Body of pancreas (tissue), 4 donors: ENCODE data around the gene CCNY. TPM values are rescaled to one million over a fixed set of nuclear protein-coding genes. Genes with fewer than 3 reads are reported as not detected.
"Not testable (repeated sequence)": the region's sequence is repeated elsewhere in the genome, so short reads cannot be mapped to it uniquely, and the experiment has no call there.

Experiments
- ATAC-seq: fragments of 150-250 bp; one replicate; pipeline ENCODE4 v1.9.1; 2016
- DNase-seq, 4 donors: peaks; one replicate each; pipeline ENCODE4 v3.0.0-alpha.2; 2019
- H3K27ac ChIP-seq, 4 donors: fragments of 200-600 bp; sonication (generic); 1 replicate in 3 of 4; 2 replicates in 1 of 4; pipeline versions ENCODE4 v1.5.1 to v1.6.1; 2016 to 2019; ENCODE audit warnings: mild to moderate bottlenecking in 1 of 4, mixed read lengths in 1 of 4, moderate library complexity in 1 of 4
- H3K27me3 ChIP-seq, 2 donors: fragments of 200-600 bp; sonication (generic); one replicate each; pipeline ENCODE4 v1.6.0; 2016; ENCODE audit warnings: mild to moderate bottlenecking in 1 of 2
- H3K36me3 ChIP-seq, 2 donors: fragments of 200-600 bp; sonication (generic); replicated peaks in 1 of 2; 2 replicates each; pipeline ENCODE4 v1.5.1; 2016; ENCODE audit warnings: low read depth in 2 of 2; ENCODE audit not compliant: insufficient read depth in 1 of 2
- H3K4me1 ChIP-seq: fragments of 200-600 bp; sonication (generic); one replicate; pipeline ENCODE4 v1.6.0; 2016
- H3K4me3 ChIP-seq, 2 donors: fragments of 200-600 bp; sonication (generic); 1 replicate in 1 of 2; 2 replicates in 1 of 2; pipeline ENCODE4 v1.5.1; 2016 to 2019
- H3K9me3 ChIP-seq, 3 donors: fragments of 200-600 bp; sonication (generic); 1 replicate in 2 of 3; 2 replicates in 1 of 3; pipeline ENCODE4 v1.5.1; 2016
- POLR2A ChIP-seq, 3 donors: fragments of 450-650 bp; IDR thresholded peaks; one replicate each; pipeline ENCODE4 v1.6.1; 2016; ENCODE audit warnings: antibody characterized with exemption in 3 of 3, mild to moderate bottlenecking in 2 of 3
- WGBS, 2 donors: methylation state at CpG; one replicate each; pipeline ENCODE4 v1.1.5; 2017; 5-methylcytosine and 5-hydroxymethylcytosine counted together
- intact Hi-C: fragments of 100-400 bp; cut with DNase I; formaldehyde crosslinking; loops from one replicate; pipeline ENCODE4 v1.15.1; 2023
- total RNA-seq, 2 donors: library from RNA; depleted of rRNA; stranded (reverse); fragments of >200 nt; gene quantifications; one replicate each; pipeline ENCODE4 v1.1.0, GENCODE V29; 2016
- TF ChIP-seq, protein P1 (sequence below), 7 experiments: fragments of 450-650 bp in 4 of 7; fragments of 200-600 bp in 3 of 7; sonication (generic) in 3 of 7; IDR thresholded peaks; one replicate each; pipeline ENCODE4 v1.5.1; 2016 to 2019; ENCODE audit warnings: antibody characterized with exemption in 7 of 7

CCNY gene
- total RNA-seq, 2 donors from 2014 or later = 9.6 to 18.9 TPM

DNA sequence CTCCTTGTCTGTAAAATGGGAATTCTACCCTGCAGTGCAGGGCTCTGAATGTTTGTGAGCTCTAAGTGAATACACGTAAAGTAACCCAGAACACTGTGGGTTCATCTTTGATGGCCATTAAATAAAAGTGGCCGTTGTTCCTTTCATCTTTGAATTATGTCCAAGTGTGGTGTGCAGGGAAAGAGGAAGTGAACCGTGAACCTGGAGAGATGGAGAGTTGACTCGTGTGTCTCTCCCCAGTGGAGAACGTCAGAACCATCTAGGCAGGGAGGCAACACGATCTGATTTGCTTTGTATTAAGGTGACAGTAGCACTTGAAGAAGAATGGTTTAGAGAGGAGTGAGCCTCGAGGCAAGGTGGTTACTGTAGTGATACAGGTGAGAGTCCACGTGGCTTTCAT is 175.3 kb downstream of the CCNY start:
- Histone ChIP-seq H3K36me3 (no peaks in the 10 kb centered on the region), H3K4me3 (no peak overlapping the region), H3K4me1 (no peaks in the 10 kb centered on the region), H3K9me3 (no peaks in the 10 kb centered on the region), H3K27ac (no peak overlapping the region), H3K27me3 (no peaks in the 10 kb centered on the region)
- WGBS, 2 donors = 82 to 86% methylated on average over 8 of the region's 8 CpGs
- intact Hi-C loops = no loop called here
- DNase-seq (no peak), ATAC-seq (no peak)
- TF ChIP-seq, protein P1, sequence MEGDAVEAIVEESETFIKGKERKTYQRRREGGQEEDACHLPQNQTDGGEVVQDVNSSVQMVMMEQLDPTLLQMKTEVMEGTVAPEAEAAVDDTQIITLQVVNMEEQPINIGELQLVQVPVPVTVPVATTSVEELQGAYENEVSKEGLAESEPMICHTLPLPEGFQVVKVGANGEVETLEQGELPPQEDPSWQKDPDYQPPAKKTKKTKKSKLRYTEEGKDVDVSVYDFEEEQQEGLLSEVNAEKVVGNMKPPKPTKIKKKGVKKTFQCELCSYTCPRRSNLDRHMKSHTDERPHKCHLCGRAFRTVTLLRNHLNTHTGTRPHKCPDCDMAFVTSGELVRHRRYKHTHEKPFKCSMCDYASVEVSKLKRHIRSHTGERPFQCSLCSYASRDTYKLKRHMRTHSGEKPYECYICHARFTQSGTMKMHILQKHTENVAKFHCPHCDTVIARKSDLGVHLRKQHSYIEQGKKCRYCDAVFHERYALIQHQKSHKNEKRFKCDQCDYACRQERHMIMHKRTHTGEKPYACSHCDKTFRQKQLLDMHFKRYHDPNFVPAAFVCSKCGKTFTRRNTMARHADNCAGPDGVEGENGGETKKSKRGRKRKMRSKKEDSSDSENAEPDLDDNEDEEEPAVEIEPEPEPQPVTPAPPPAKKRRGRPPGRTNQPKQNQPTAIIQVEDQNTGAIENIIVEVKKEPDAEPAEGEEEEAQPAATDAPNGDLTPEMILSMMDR (IDR thresholded peaks at IDR 0.05) = no peak
- TF ChIP-seq POLR2A (IDR thresholded peaks at IDR 0.05) = no peak

DNA sequence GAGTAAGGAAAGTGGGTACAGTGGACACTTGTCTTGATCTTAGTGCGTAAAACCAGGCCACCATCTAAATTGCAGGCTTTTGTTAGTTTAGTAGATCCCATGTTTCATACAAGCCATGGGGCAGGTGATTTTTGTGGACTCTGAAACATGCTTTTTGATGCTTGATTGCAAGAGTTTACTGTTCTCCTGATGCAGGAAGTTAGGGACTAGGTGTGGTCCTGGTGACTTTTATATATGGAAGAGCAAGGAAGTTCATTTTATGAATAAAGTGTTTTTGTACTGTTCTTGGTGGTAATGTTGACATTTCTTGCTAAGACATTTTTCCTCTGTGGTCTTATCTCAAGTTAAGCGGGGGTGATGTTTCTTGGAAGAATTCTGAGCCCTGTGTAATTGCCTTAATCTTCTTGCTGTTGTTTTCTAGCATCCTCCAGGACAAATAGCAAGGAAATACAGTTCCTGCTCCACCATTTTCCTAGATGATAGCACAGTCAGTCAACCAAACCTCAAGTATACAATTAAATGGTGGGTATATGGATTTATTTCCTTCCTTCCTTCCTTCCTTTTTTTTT is 179.9 kb downstream of the CCNY start:
- H3K27me3 ChIP-seq = no peaks in the 10 kb centered on the region
- no peaks in the 10 kb centered on the region for H3K4me1 ChIP-seq
- intact Hi-C loops = no loop called here
- DNase-seq = no peak
- H3K36me3 ChIP-seq = no peaks in the 10 kb centered on the region
- 86 to 92% methylated on average over 2 of the region's 2 CpGs for WGBS, 2 donors
- no peaks in the 10 kb centered on the region for H3K9me3 ChIP-seq
- no peak overlapping the region for H3K4me3 ChIP-seq
- ATAC-seq = no peak
- no peak overlapping the region for H3K27ac ChIP-seq
- TF ChIP-seq, protein P1 (IDR thresholded peaks at IDR 0.05) = no peak
- no peak for TF ChIP-seq POLR2A (IDR thresholded peaks at IDR 0.05)

DNA sequence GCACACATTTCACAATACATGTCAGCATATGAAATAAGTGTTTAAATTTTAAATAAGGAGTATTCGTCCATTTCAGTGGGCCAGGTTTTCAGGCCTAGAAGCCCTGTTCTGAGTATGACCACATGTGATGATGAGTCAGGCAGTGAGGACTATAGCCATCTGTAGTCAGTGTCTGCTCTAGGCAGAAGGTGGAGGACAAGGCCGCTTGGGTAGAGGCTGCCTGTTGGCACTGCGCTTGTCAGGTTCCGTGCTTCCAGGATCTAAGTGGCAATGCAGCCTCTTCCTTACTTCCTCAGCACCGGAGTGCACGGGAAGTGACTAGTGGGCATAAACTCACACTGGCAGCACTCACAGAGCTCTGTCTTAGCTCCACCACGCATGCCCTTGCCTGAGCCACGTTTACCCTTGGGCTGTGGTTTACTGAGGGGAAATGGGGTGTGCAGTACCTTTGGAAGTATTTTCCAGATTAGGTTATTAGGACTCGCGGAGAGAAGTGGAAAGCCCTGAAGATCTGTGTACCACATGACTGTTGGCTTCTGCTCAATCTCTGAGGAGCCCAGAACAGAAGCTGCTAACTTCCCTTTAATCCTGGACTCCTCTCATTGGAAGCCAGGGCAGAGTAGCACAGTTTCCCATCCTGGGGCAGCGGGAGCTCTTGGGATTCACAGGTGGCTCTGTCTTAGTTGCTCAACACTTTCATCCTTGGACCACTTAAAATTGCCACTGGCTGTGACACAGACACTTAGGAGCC is 181.3 kb downstream of the CCNY start:
- DNase-seq = no peak
- Histone ChIP-seq H3K27me3 (no peaks in the 10 kb centered on the region), H3K9me3 (no peaks in the 10 kb centered on the region), H3K4me3 (no peak overlapping the region), H3K36me3 (no peaks in the 10 kb centered on the region), H3K27ac (no peak overlapping the region), H3K4me1 (no peaks in the 10 kb centered on the region)
- no peak for TF ChIP-seq POLR2A (IDR thresholded peaks at IDR 0.05)
- TF ChIP-seq, protein P1 (IDR thresholded peaks at IDR 0.05) = no peak
- ATAC-seq = no peak
- 66 to 92% methylated on average over 10 to 11 of the region's 11 CpGs for WGBS, 2 donors
- intact Hi-C loops = no loop called here

DNA sequence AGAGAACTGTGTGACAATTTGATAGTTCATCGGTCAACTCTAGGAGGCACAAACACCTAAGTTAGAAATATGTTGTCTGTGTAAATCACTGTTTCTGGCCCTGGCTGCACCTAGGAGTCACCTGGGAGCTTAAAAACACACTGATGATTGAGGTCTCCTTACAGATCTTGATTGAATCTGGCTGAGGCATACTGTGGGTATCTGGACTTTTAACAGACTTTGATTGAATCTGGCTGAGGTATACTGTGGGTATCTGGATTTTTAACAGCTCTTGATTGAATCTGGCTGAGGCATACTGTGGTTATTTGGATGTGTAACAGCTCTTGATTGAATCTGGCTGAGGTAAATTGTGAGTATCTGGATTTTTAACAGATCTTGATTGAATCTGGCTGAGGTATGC is 181.9 kb downstream of the CCNY start:
- H3K27me3 ChIP-seq, H3K4me1 ChIP-seq, H3K36me3 ChIP-seq, H3K9me3 ChIP-seq, intact Hi-C loops, H3K27ac ChIP-seq, DNase-seq, ATAC-seq, H3K4me3 ChIP-seq: not testable (repeated sequence)
- WGBS, 2 donors = 83 to 91% methylated on average over 1 of the region's 1 CpG

DNA sequence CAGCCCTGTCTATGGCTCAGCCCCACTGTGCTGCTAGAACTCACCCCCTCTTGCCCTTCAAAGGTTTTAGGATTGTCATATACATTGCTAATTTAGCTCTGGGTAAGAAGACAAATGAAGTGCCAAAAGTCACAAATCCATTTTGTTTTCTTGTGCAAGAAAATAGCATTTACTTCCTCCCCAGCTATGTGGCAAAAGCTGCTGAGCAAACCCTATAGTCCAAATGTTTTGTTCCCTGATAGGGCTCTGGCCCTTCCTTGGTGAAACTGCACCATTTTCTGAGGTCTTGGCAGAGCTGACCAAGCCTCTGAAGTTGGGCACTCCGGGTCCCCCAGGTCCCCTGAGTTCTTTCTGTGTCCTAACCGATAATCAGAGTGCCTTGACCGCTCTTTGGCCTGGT is 184.7 kb downstream of the CCNY start:
- no peak for TF ChIP-seq POLR2A (IDR thresholded peaks at IDR 0.05)
- TF ChIP-seq, protein P1 (IDR thresholded peaks at IDR 0.05) = no peak
- H3K36me3 ChIP-seq = no peaks in the 10 kb centered on the region
- intact Hi-C loops = no loop called here
- no peaks in the 10 kb centered on the region for H3K4me1 ChIP-seq
- DNase-seq = no peak
- 97 to 100% methylated on average over 3 of the region's 3 CpGs for WGBS, 2 donors
- no peak overlapping the region for H3K27ac ChIP-seq
- ATAC-seq = no peak
- no peaks in the 10 kb centered on the region for H3K27me3 ChIP-seq
- no peaks in the 10 kb centered on the region for H3K9me3 ChIP-seq
- no peak overlapping the region for H3K4me3 ChIP-seq
